ENCODE measurements around the gene SKAP1.

Gene SKAP1

GRCh38 chr17:48213797-48214196, 216.2 kb downstream of the SKAP1 start:
- H3K23ac ChIP-seq (ENCODE audit: low read depth, low read length, poor library complexity): no peak overlapping the region
- no peak for DNase-seq (ENCODE audit: low spot score)
- no CpG with 5 or more reads among the region's 2 CpGs for WGBS, 2 donors (ENCODE audit: extremely low coverage in 2 of 2, insufficient read length in 2 of 2, insufficient replicate concordance in 1 of 2)

GRCh38 chr17:48211787-48212186, 218.2 kb downstream of the SKAP1 start:
- no peak overlapping the region for H3K9ac ChIP-seq (ENCODE audit: low read depth, low read length, poor library complexity)
- no peak overlapping the region for H3K23ac ChIP-seq (ENCODE audit: low read depth, low read length, poor library complexity)
- H2AK5ac ChIP-seq (ENCODE audit: low read depth, low read length): no peak overlapping the region
- no peak overlapping the region for H4K91ac ChIP-seq (ENCODE audit: low read depth, low read length, poor library complexity)
- no peak overlapping the region for H2BK15ac ChIP-seq (ENCODE audit: low read length)
- H3K14ac ChIP-seq (ENCODE audit: low read length): no peak overlapping the region
- H3K9me3 ChIP-seq (replicated peaks in 1 of 2; ENCODE audit: control insufficient read depth in 2 of 2, insufficient read depth in 1 of 2, low read depth in 1 of 2, low read length in 2 of 2): no peaks in the 10 kb centered on the region
- no peak overlapping the region for H4K8ac ChIP-seq (ENCODE audit: low read depth, low read length)
- no CpG with 5 or more reads among the region's 4 CpGs for WGBS, 2 donors (ENCODE audit: extremely low coverage in 2 of 2, insufficient read length in 2 of 2, insufficient replicate concordance in 1 of 2)
- no peak overlapping the region for H3K4me2 ChIP-seq (ENCODE audit: insufficient read depth, low read length, poor library complexity, severe bottlenecking)
- no peaks in the 10 kb centered on the region for H3K36me3 ChIP-seq (replicated peaks in 1 of 2; ENCODE audit: control insufficient read depth in 2 of 2, insufficient read depth in 2 of 2, low read length in 2 of 2)
- H3K4ac ChIP-seq (ENCODE audit: low read length): no peak overlapping the region
- no peak overlapping the region for H3K4me3 ChIP-seq (ENCODE audit: low read length in 2 of 2)
- no peak overlapping the region for H2AFZ ChIP-seq (ENCODE audit: low read length)
- no peak overlapping the region for H3K27ac ChIP-seq (replicated peaks; ENCODE audit: low read length)
- no peak overlapping the region for H3K18ac ChIP-seq (ENCODE audit: low read length)
- H2BK5ac ChIP-seq (ENCODE audit: low read length): no peak overlapping the region
- no peak overlapping the region for H2BK120ac ChIP-seq (ENCODE audit: low read depth, low read length)
- H3K4me1 ChIP-seq (ENCODE audit: control insufficient read depth in 2 of 2, insufficient read depth in 1 of 2, low read depth in 1 of 2, low read length in 2 of 2): no peaks in the 10 kb centered on the region
- H2BK12ac ChIP-seq (ENCODE audit: low read length): no peak overlapping the region
- peaks cover 0 to 64% (median 2%) of the 10 kb centered on the region in 3 experiments for H3K27me3 ChIP-seq (ENCODE audit: control insufficient read depth in 3 of 3, insufficient read depth in 3 of 3, low read depth in 1 of 3, low read length in 3 of 3)
- DNase-seq (ENCODE audit: low spot score): no peak
- no peaks in the 10 kb centered on the region for H3K79me1 ChIP-seq (ENCODE audit: low read depth, low read length)

More at GRCh38 chr17:48213797-48214196, 216.2 kb downstream of the SKAP1 start:
- no peak overlapping the region for H3K14ac ChIP-seq (ENCODE audit: low read length)
- H2AK5ac ChIP-seq (ENCODE audit: low read depth, low read length): no peak overlapping the region
- no peak overlapping the region for H3K4me3 ChIP-seq (ENCODE audit: low read length in 2 of 2)
- no peak overlapping the region for H3K9ac ChIP-seq (ENCODE audit: low read depth, low read length, poor library complexity)
- no peak overlapping the region for H3K4ac ChIP-seq (ENCODE audit: low read length)
- H3K27me3 ChIP-seq (ENCODE audit: control insufficient read depth in 3 of 3, insufficient read depth in 3 of 3, low read depth in 1 of 3, low read length in 3 of 3): peaks cover 0 to 66% (median 4%) of the 10 kb centered on the region in 3 experiments
- no peak overlapping the region for H3K4me2 ChIP-seq (ENCODE audit: insufficient read depth, low read length, poor library complexity, severe bottlenecking)
- no peak overlapping the region for H3K27ac ChIP-seq (replicated peaks; ENCODE audit: low read length)
- no peaks in the 10 kb centered on the region for H3K4me1 ChIP-seq (ENCODE audit: control insufficient read depth in 2 of 2, insufficient read depth in 1 of 2, low read depth in 1 of 2, low read length in 2 of 2)
- H3K18ac ChIP-seq (ENCODE audit: low read length): no peak overlapping the region
- no peak overlapping the region for H4K91ac ChIP-seq (ENCODE audit: low read depth, low read length, poor library complexity)
- no peaks in the 10 kb centered on the region for H3K36me3 ChIP-seq (replicated peaks in 1 of 2; ENCODE audit: control insufficient read depth in 2 of 2, insufficient read depth in 2 of 2, low read length in 2 of 2)
- H2BK12ac ChIP-seq (ENCODE audit: low read length): no peak overlapping the region
- no peak overlapping the region for H2BK120ac ChIP-seq (ENCODE audit: low read depth, low read length)
- H2AFZ ChIP-seq (ENCODE audit: low read length): no peak overlapping the region
- no peak overlapping the region for H2BK15ac ChIP-seq (ENCODE audit: low read length)
- H3K9me3 ChIP-seq (replicated peaks in 1 of 2; ENCODE audit: control insufficient read depth in 2 of 2, insufficient read depth in 1 of 2, low read depth in 1 of 2, low read length in 2 of 2): no peaks in the 10 kb centered on the region
- no peak overlapping the region for H4K8ac ChIP-seq (ENCODE audit: low read depth, low read length)
- no peaks in the 10 kb centered on the region for H3K79me1 ChIP-seq (ENCODE audit: low read depth, low read length)
- no peak overlapping the region for H2BK5ac ChIP-seq (ENCODE audit: low read length)

- no peak overlapping the region for H3K18ac ChIP-seq (ENCODE audit: low read length)
- H3K9ac ChIP-seq (ENCODE audit: low read depth, low read length, poor library complexity): no peak overlapping the region
- no peak overlapping the region for H2BK120ac ChIP-seq (ENCODE audit: low read depth, low read length)
- no peak overlapping the region for H2AFZ ChIP-seq (ENCODE audit: low read length)
- no peak overlapping the region for H2AK5ac ChIP-seq (ENCODE audit: low read depth, low read length)
- H2BK12ac ChIP-seq (ENCODE audit: low read length): no peak overlapping the region
- no peak overlapping the region for H3K14ac ChIP-seq (ENCODE audit: low read length)
- H2BK5ac ChIP-seq (ENCODE audit: low read length): no peak overlapping the region
- H3K27me3 ChIP-seq (ENCODE audit: control insufficient read depth in 3 of 3, insufficient read depth in 3 of 3, low read depth in 1 of 3, low read length in 3 of 3): peaks cover 0 to 60% (median 2%) of the 10 kb centered on the region in 3 experiments
- H3K23ac ChIP-seq (ENCODE audit: low read depth, low read length, poor library complexity): no peak overlapping the region
- H4K8ac ChIP-seq (ENCODE audit: low read depth, low read length): no peak overlapping the region
- H3K27ac ChIP-seq (replicated peaks; ENCODE audit: low read length): no peak overlapping the region
- H3K4me1 ChIP-seq (ENCODE audit: control insufficient read depth in 2 of 2, insufficient read depth in 1 of 2, low read depth in 1 of 2, low read length in 2 of 2): no peaks in the 10 kb centered on the region
- DNase-seq (ENCODE audit: low spot score): no peak
- H3K9me3 ChIP-seq (replicated peaks in 1 of 2; ENCODE audit: control insufficient read depth in 2 of 2, insufficient read depth in 1 of 2, low read depth in 1 of 2, low read length in 2 of 2): no peaks in the 10 kb centered on the region
- H3K4ac ChIP-seq (ENCODE audit: low read length): no peak overlapping the region
- no peak overlapping the region for H2BK15ac ChIP-seq (ENCODE audit: low read length)
- H3K4me2 ChIP-seq (ENCODE audit: insufficient read depth, low read length, poor library complexity, severe bottlenecking): no peak overlapping the region
- no peak overlapping the region for H4K91ac ChIP-seq (ENCODE audit: low read depth, low read length, poor library complexity)
- no peaks in the 10 kb centered on the region for H3K36me3 ChIP-seq (replicated peaks in 1 of 2; ENCODE audit: control insufficient read depth in 2 of 2, insufficient read depth in 2 of 2, low read length in 2 of 2)
- H3K79me1 ChIP-seq (ENCODE audit: low read depth, low read length): no peaks in the 10 kb centered on the region
- no peak overlapping the region for H3K4me3 ChIP-seq (ENCODE audit: low read length in 2 of 2)
Observed at GRCh38 chr17:48211011-48211410, 219.0 kb downstream of the SKAP1 start.

- no CpG with 5 or more reads among the region's 10 CpGs for WGBS, 2 donors (ENCODE audit: extremely low coverage in 2 of 2, insufficient read length in 2 of 2, insufficient replicate concordance in 1 of 2)
Observed at GRCh38 chr17:48209973-48210372, 220.0 kb downstream of the SKAP1 start.

More at GRCh38 chr17:48209973-48210372, 220.0 kb downstream of the SKAP1 start:
- Histone ChIP-seq H3K14ac (ENCODE audit: low read length) (no peak overlapping the region), H3K4me3 (ENCODE audit: low read length in 2 of 2) (no peak overlapping the region), H3K4me2 (ENCODE audit: insufficient read depth, low read length, poor library complexity, severe bottlenecking) (no peak overlapping the region), H2AK5ac (ENCODE audit: low read depth, low read length) (no peak overlapping the region), H3K4ac (ENCODE audit: low read length) (no peak overlapping the region), H3K4me1 (ENCODE audit: control insufficient read depth in 2 of 2, insufficient read depth in 1 of 2, low read depth in 1 of 2, low read length in 2 of 2) (no peaks in the 10 kb centered on the region), H4K8ac (ENCODE audit: low read depth, low read length) (no peak overlapping the region), H3K9ac (ENCODE audit: low read depth, low read length, poor library complexity) (no peak overlapping the region), H3K36me3 (replicated peaks in 1 of 2; ENCODE audit: control insufficient read depth in 2 of 2, insufficient read depth in 2 of 2, low read length in 2 of 2) (no peaks in the 10 kb centered on the region), H3K27ac (replicated peaks; ENCODE audit: low read length) (no peak overlapping the region), H4K91ac (ENCODE audit: low read depth, low read length, poor library complexity) (no peak overlapping the region), H2BK12ac (ENCODE audit: low read length) (no peak overlapping the region), H3K9me3 (replicated peaks in 1 of 2; ENCODE audit: control insufficient read depth in 2 of 2, insufficient read depth in 1 of 2, low read depth in 1 of 2, low read length in 2 of 2) (no peaks in the 10 kb centered on the region), H3K79me1 (ENCODE audit: low read depth, low read length) (no peaks in the 10 kb centered on the region), H2BK120ac (ENCODE audit: low read depth, low read length) (no peak overlapping the region), H2AFZ (ENCODE audit: low read length) (no peak overlapping the region), H3K23ac (ENCODE audit: low read depth, low read length, poor library complexity) (no peak overlapping the region), H3K27me3 (ENCODE audit: control insufficient read depth in 3 of 3, insufficient read depth in 3 of 3, low read depth in 1 of 3, low read length in 3 of 3) (peaks cover 0 to 59% (median 0%) of the 10 kb centered on the region in 3 experiments), H2BK5ac (ENCODE audit: low read length) (no peak overlapping the region), H2BK15ac (ENCODE audit: low read length) (no peak overlapping the region), H3K18ac (ENCODE audit: low read length) (no peak overlapping the region)
- no peak for DNase-seq (ENCODE audit: low spot score)
